ENCODE measurements around the gene ZC3H6.
"Not testable (repeated sequence)": the region's sequence is repeated elsewhere in the genome, so short reads cannot be mapped to it uniquely, and the experiment has no call there.

The ZC3H6 gene

DNA sequence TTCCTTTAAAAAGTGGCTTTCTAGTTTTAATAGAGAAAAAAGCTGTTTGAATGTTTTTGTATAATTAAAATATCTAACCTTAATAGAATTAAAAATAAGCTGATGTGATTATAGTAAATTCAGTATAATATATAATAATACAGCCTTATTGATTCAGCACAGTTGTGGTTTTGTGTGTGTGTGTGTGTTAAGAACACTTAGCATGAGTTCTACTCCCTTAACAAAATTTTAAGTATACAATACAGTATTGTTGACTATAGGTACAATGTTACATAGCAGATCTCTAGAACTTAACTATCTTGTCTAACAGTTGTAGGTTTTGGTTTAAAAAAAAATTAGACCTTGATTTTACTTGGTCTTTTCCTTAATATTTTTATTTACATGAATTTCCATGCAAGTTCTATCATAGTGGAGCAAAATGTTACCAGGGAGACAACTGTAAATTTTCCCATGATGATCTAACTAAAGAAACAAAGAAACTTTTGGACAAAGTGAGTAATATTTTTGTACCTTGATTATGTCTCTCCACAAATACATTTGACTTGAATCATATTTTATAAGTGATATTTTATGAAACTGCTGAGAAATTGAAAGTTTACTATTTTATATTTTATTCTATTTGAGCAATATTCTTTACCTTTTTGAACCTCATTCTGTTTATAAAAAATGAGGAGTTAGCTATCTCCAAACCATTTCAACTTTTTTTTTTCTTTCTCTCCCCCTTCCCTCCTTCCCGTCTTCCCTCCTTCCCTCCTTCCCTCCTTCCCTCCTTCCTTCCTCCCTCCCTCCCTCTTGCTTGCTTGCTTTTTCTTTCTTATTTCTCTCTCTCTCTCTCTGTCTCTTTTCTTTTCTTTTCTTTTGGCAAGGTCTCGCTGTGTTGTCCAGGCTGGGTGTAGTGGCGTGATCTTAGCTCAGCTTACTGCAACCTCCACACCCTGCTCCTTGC, 46.3 kb downstream of the ZC3H6 start:
- no peak for DNase-seq (ENCODE audit: low spot score)

DNA sequence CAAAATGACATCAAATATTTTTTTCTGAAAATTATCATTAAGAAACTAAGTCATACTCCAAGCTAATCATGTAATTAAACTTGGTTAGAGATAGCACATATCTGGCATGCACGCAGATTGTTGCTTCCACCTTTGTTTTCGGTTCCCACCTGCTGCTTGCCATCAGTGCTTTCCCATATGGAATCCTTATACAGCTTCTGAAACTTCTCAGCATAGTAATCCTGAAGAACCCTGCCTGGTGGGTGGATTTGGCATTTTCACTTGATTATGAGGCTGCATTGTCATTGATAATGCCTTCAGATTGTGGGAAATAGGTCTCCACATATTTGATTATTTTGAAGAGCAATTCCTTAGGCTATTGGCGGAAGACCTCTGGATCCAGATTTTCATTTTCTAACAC, 47.5 kb downstream of the ZC3H6 start:
- DNase-seq (ENCODE audit: low spot score) = no peak

DNA sequence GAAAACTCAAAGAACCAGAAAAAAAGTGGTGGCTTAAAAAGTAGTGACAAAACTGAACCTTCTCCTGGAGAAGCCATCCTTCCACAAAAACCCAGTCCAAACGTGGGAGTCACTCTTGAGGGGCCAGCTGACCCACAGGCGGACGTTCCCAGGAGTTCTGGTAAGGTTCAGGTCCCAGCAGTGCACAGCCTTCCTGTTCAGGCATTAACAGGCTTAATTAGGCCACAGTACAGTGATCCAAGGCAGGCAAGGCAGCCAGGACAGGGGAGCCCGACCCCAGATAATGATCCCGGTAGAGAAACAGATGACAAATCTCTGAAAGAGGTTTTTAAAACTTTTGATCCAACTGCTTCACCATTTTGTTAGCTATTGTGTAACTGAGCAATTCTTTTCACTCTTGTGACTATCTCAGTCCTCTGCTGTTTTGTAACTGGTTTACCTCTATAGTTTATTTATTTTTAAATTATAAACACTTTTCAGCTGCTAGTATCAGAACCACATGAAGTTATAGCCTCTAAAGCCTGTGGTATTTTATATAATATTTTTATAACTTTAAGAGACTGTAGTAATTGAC, 56.8 kb downstream of the ZC3H6 start:
- no peak for DNase-seq (ENCODE audit: low spot score)

DNA sequence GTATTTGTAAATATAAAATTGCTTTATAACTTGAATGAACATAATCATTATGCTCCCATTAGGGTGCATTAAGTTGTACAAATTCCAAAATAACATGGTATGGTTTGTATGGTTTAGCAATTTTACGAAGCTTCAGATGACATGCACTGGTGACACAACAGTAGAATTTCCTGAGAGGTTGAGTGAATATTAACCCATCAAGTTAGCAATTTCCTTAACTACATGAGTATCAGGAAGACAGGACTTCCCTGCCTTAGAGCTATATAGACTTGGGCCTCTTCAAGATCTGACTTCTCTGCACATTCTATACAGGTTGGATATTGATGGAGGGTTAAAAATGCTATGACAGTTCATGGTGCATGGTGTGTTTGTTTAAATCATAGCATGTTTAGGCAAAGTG, 60.2 kb downstream of the ZC3H6 start:
- DNase-seq (ENCODE audit: low spot score) = no peak

DNA sequence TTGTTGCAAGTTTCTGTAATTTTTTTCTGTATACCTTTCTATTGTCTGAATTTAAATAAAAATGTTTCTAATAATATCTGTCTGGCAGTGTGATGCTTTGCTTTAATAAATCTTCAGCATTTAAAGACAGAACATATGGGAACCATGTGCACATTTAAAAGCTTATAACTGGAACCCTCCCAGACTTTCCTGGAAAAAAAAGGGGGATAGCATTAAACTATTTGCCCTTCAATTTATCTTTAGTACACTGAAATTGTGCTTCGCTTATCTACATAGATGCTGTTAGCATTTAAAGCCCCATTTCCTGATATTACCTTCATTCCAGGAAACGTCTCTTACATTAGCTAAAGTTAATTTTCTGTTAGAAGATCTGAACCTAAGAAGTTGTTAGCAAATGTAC, 64.6 kb downstream of the ZC3H6 start:
- no peak for DNase-seq (ENCODE audit: low spot score)

DNA sequence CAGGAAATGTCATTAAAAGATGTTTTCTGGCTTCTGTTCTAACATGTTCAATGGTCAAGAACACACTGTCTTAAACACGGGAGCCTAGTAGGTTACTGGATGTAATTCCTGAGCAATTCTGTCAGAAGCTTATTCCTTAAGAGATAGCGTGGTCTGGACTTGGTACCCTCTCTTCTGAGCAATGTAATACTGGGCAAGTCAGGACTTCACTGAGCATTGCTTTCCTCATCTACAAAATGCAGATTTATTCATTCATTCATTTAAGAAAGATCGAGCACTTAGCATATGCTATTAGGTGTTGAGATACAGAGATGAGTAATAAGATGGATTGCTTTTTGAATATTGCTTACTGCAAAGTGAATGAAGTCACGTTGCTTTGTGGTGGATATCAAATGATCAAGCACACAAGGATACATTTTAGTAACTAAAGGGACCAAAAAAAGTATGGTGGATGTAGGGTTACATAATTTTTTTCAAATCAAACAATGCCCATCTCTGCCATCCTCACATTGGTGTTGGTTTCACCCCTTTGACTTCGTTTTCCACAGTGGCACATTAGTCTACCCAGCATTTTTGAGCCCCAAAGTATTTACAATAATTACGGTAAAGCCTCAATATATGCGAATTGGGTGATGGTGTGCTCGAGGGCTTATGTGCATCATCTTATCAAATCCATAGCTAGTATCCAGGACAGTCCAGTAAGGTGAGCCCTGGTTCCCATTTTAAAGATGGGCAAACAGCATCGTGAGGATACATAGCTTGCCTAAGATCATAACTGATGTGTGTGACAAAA, 65.3 kb downstream of the ZC3H6 start:
- no peak for DNase-seq (ENCODE audit: low spot score)

DNA sequence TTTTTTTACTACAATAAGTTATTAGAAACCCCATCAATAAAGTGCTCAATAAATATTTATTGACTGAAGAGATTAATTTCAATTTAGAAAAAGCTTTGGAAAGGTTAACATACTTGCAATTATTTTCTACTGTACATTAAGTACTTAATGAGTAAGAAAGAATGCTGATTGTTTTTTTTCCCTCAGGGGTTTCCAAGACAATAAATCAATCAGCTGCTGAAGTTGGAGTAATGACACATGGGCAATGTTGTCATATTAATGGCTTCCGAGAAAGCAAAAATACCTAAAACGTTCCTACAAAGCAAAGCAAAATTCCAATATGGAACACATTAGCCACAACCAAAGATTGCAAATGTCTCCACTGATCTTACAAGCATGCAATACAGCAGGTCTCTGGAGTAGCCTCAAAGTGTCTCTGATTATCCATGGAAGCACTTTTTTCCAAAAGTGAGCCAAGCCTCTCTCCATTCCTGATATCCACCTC, 66.7 kb downstream of the ZC3H6 start:
- no peak for DNase-seq (ENCODE audit: low spot score)

DNA sequence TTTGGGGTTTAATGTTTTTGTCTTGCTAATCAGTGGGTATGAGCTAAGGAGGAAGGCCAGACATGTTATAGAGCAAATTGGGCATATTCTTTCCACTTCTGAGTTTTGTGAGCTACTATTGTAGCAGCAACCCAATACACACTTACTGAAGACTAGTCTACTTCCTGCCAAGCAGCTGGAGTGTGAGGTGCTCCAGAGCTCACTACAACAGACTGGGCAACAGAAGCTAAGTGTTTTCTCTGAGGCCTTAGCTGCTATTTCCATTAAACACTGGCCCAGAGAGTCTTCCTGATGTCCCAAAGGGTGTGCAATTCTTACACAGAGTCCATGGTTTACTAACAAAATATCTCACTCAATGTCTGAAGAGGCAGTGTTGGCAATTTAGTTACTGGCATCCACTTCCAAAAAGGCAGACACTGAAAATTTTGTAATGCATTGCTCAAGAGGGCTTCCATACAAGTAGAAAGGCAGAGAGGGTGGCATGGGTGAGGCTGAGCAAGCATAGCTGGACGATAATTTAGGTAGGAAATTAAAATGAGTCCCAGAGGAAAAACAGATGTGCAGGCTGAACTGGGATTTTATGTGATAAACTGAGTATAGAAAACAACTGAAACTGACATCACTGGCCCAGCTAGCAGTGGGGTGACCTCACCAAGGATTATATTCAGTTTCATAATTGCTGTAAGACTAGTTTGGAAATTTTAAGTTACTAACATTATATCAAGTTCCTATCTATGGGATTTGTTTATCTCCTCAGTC, 68.6 kb downstream of the ZC3H6 start:
- peak; percentile 3 for DNase-seq (ENCODE audit: low spot score)

DNA sequence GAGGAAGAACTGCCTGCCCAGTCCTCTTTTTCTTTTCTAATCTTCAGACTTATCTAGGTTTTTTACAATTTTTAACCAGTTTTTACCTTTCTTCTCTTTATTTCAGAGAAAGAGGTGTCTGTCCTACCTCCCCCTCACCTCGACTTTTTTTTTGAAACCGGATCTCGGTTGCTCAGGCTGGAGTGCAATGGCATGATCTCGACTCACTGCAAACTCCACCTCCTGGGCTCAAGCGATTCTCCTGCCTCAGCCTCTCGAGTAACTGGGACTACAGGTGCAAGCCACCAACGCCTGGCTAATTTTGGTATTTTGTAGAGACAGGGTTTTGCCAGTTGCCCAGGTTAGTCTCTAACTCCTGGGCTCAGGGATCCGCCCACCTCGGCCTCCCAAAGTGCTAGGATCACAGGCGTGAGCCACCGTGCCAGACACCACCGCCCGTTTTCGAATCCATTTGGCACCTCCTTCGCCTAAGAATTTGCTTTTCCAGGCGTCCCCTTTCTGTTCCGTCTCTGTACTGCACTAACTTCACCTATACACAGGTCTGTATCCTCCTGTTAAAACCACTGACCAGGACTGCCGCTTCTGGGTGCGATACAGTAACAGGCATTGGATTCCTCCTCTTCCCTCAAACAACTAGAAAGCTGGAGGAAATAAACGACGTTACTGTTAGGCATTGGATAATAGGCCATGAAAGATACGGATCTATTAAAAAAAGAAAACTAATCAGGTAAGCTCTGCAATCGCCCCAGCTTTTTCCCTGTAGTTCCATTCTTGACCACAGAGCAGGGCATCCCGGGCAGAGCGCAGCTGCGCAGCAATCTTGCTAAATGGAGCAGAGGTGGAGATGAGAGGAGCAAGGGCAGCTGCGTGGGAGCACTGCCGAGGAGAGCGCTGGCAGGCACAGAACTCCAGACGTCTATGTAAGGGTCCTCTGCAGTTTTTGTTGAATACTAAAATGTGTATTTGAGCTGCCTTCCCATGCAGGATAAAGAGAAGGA, 69.9 kb downstream of the ZC3H6 start:
- DNase-seq (ENCODE audit: low spot score) = no peak

DNA sequence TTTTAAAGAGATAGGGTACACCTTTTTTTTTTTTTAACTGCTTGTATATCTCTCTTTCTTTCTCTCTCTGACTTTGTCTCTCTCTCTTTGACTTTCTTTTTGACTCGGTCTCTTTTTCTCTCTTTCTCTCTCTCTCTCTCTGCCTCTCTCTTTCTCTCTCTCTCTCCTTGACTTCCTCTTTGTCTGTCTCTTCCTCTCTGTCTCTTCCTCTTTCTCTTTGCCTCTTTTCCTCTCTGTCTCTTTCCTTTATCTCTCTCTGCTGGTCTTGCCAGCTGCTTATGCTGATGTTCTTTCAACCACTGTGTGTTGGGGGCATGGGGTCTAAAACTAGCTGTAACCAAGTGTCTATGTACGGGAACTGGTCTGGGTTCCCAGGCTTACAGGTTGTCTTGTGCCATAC, 76.9 kb downstream of the ZC3H6 start:
- not testable (repeated sequence) for DNase-seq (ENCODE audit: low spot score)

DNA sequence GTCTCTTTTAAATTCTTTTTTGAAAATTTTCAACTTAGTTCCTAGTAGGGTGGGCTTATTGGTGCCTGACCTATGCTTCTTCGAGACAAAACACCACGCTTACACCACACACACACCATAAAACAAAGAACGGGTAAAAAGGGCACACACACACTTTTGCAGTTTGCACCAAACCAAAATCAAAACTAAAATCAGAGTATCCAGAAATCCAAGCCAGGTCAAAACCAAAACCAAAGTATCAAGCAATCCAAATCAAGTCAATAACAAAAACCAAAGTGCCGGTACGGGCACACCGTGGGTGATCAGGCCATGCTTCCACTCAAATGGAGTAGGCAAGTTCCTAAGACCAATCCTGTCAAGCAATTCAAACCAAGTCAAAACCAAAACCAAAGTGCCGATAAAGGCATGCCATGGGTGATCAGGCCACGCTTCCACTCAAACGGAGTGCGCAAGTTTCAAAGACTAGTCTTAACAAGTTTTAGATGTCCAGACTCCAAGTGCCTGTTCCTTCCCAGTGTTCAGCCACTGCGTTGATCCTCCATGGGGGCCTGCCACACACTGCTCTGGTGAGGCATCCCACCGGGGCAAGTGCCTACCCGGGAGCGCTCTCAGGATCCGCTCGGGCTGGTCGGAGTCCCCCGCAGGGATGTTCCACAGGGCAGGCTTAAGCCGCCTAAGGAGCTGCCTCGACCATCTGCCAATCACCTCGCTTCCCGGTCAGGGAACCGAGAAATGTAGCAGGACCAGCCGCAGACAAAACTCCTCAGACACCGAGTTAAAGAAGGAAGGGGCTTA, 77.6 kb downstream of the ZC3H6 start:
- DNase-seq (ENCODE audit: low spot score) = not testable (repeated sequence)

DNA sequence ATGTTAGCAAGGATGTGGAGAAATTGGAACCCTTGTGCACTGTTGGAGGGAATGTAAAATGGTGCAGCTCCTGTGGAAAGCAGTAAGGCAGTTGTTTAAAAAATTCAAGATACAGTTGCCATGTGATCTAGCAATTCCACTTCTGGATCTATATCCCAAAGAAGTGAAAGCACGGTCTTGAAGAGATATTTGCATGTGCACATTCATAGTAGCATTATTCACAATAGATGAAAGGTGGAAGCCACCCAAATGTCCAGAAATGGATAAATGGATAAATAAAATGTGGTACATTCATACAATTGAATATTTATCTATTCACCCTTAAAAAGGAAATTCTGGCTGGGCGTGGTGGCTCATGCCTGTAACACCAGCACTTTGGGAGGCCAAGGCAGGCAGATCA, 78.9 kb downstream of the ZC3H6 start:
- DNase-seq (ENCODE audit: low spot score) = not testable (repeated sequence)

DNA sequence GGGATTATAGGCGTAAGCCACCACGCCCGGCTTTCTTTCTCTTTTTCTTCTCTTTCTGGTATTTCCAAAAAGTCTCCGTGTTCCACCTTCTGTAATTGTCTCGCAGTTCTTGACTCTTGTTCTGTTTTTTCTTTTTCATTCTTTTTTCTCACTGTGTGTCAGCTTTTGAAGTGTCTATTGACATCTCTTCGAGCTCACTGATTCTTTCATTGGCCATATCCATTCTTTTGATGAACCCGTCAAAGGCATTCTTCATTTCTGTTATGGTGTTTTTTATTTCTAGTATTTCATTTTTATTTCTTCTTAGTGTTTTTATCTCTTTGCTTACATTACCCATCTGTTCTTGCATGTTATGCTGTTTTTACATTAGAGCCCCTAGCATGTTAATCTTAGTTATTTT, 84.7 kb downstream of the ZC3H6 start:
- not testable (repeated sequence) for DNase-seq (ENCODE audit: low spot score)
